ENCODE data around the gene MTX1. TPM values are rescaled to one million over a fixed set of nuclear protein-coding genes. Genes with fewer than 3 reads are reported as not detected.

The MTX1 gene
- total and polyA plus RNA-seq, 2 of the 4 experiments (the other 2 are of a cell fraction): 67.2 to 73.7 TPM

- Histone ChIP-seq H3K79me1 (ENCODE audit: low read depth in 1 of 2, low read length in 2 of 2) (peaks cover 13 to 24% of the 10 kb centered on the region in 2 experiments), H2AK9ac (replicated peaks; ENCODE audit: low read depth, low read length, poor library complexity) (no peak overlapping the region), H3K4me3 (ENCODE audit: insufficient read depth, low read depth, low read length) (no peak overlapping the region), H3K23ac (ENCODE audit: low read depth, low read length) (no peak overlapping the region), H2AFZ (replicated peaks; ENCODE audit: low read length, poor library complexity) (no peak overlapping the region), H3K4ac (ENCODE audit: low read depth, low read length) (no peak overlapping the region), H4K5ac (ENCODE audit: low read depth, low read length) (no peak overlapping the region), H2BK15ac (ENCODE audit: low read depth, low read length) (no peak overlapping the region), H3K4me2 (ENCODE audit: low read depth, low read length) (no peak overlapping the region), H3K18ac (ENCODE audit: low read depth, low read length) (no peak overlapping the region), H3K27ac (ENCODE audit: insufficient read depth, low read length) (no peak overlapping the region), H3K9me1 (ENCODE audit: insufficient read depth, low read length) (peaks cover 6% of the 10 kb centered on the region; the same call in 1 of the 2 replicates), H4K8ac (ENCODE audit: low read depth in 2 of 2, low read length in 2 of 2) (peak overlapping the region in 1 of 2 experiments; percentile 99; a peak in 1 of 4 replicates), H4K91ac (ENCODE audit: insufficient read depth, low read depth, low read length) (no peak overlapping the region), H2BK20ac (ENCODE audit: low read depth, low read length) (no peak overlapping the region), H3K14ac (replicated peaks; ENCODE audit: low read depth, low read length) (no peak overlapping the region), H3K27me3 (ENCODE audit: control insufficient read depth, insufficient read depth, low read length) (no peaks in the 10 kb centered on the region), H2BK5ac (ENCODE audit: low read depth, low read length, poor library complexity, severe bottlenecking) (no peak overlapping the region), H3K56ac (ENCODE audit: extremely low read depth, insufficient read depth, low read length) (no peak overlapping the region), H3K9me3 (ENCODE audit: control insufficient read depth, insufficient read depth, low read length) (no peaks in the 10 kb centered on the region), H3K9ac (ENCODE audit: low read depth, low read length) (no peak overlapping the region), H3K4me1 (ENCODE audit: control insufficient read depth, insufficient read depth, low read length) (peaks cover 15% of the 10 kb centered on the region), H2BK120ac (ENCODE audit: low read depth, low read length) (no peak overlapping the region), H4K20me1 (ENCODE audit: insufficient read depth, low read length) (no peaks in the 10 kb centered on the region), H3K36me3 (ENCODE audit: control insufficient read depth, insufficient read depth, low read length) (peaks cover 8% of the 10 kb centered on the region), H2AK5ac (ENCODE audit: low read depth, low read length) (no peak overlapping the region; the same call in 1 of the 2 replicates)
- ChIA-PET POLR2A (ENCODE audit: unreplicated experiment) (no interaction called here), CTCF (no interaction called here)
- no CpG with 5 or more reads among the region's 4 CpGs for WGBS, 2 experiments (ENCODE audit: extremely low coverage in 2 of 2, insufficient read length in 1 of 2)
- intact Hi-C loops (cut with micrococcal nuclease): no loop called here
- in situ Hi-C loops (cut with MboI; ENCODE audit: low sequenced_read_pairs): no loop called here
- DNase-seq (no peak), ATAC-seq (ENCODE audit: low read depth) (no peak)
- TF ChIP-seq CHD1 (IDR thresholded peaks at IDR 0.05; ENCODE audit: low read depth, low read length) (no peak), MAFK (IDR thresholded peaks at IDR 0.05; ENCODE audit: low read depth, low read length) (no peak), MAZ (IDR thresholded peaks at IDR 0.05; ENCODE audit: borderline replicate concordance, low read depth, low read length) (no peak), NFE2L2 (IDR thresholded peaks at IDR 0.05; ENCODE audit: low read depth, low read length) (no peak), FOS (IDR thresholded peaks at IDR 0.05; ENCODE audit: low read depth, low read length) (no peak), CTCF (conservative IDR thresholded peaks at IDR 0.05; ENCODE audit: low read depth, low read length) (no peak), ELK1 (IDR thresholded peaks at IDR 0.05; ENCODE audit: borderline replicate concordance, low read depth, low read length) (no peak), SMC3 (IDR thresholded peaks at IDR 0.05; ENCODE audit: low read depth, low read length) (no peak), POLR2A (IDR thresholded peaks at IDR 0.05; ENCODE audit: low read depth, low read length) (no peak), BHLHE40 (IDR thresholded peaks at IDR 0.05; ENCODE audit: low read depth, low read length) (no peak)
- TF ChIP-seq, protein P1, sequence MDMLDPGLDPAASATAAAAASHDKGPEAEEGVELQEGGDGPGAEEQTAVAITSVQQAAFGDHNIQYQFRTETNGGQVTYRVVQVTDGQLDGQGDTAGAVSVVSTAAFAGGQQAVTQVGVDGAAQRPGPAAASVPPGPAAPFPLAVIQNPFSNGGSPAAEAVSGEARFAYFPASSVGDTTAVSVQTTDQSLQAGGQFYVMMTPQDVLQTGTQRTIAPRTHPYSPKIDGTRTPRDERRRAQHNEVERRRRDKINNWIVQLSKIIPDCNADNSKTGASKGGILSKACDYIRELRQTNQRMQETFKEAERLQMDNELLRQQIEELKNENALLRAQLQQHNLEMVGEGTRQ (IDR thresholded peaks at IDR 0.05; ENCODE audit: low read depth, low read length): no peak
- BruUV-seq (replicated peaks): no TSS peak
- dilution Hi-C loops (cut with HindIII; ENCODE audit: low sequenced_read_pairs, unreplicated experiment): no loop called here
Measured at GRCh38 chr1:155210314-155211104, 2.0 kb downstream of the MTX1 start.
